ENCODE data around the gene CDK5. TPM values are rescaled to one million over a fixed set of nuclear protein-coding genes. Genes with fewer than 3 reads are reported as not detected.
"Not testable (repeated sequence)": the region's sequence is repeated elsewhere in the genome, so short reads cannot be mapped to it uniquely, and the experiment has no call there.

Gene CDK5
- polyA plus RNA-seq, 1 donor from 2014 or later, result 88.3 TPM

GRCh38 chr7:151011616-151012015 is 46.1 kb downstream of the CDK5 start:
- H3K27ac ChIP-seq (ENCODE audit: low read length); H3K4me2 ChIP-seq (ENCODE audit: low read length); H3K36me3 ChIP-seq (ENCODE audit: insufficient read depth, low read length); H4K20me1 ChIP-seq (ENCODE audit: insufficient read depth); H3K4me3 ChIP-seq (ENCODE audit: low read length); H2AFZ ChIP-seq (ENCODE audit: low read depth, low read length); H3F3A ChIP-seq (ENCODE audit: insufficient read depth, low read length, poor library complexity, severe bottlenecking); H3K79me2 ChIP-seq (replicated peaks; ENCODE audit: insufficient read depth, low read length); H3K27me3 ChIP-seq (ENCODE audit: insufficient read depth, low read depth, low read length); H3K9me2 ChIP-seq (ENCODE audit: insufficient read depth, low read length); H3K9me3 ChIP-seq (ENCODE audit: low read length); H3K9ac ChIP-seq (ENCODE audit: low read length): not testable (repeated sequence)

- no peak for TF ChIP-seq EP300 (conservative IDR thresholded peaks at IDR 0.05; ENCODE audit: poor library complexity, severe bottlenecking)
- no peak for TF ChIP-seq TAF1 (IDR thresholded peaks at IDR 0.05; ENCODE audit: low read depth)
- no peak for TF ChIP-seq SMC3 (conservative IDR thresholded peaks at IDR 0.05; ENCODE audit: poor library complexity)
- no peak for TF ChIP-seq REST (IDR thresholded peaks at IDR 0.05; ENCODE audit: borderline replicate concordance)
- no peak for TF ChIP-seq POLR2AphosphoS5 (IDR thresholded peaks at IDR 0.05)
- no peaks in the 10 kb centered on the region for H4K20me1 ChIP-seq (ENCODE audit: insufficient read depth)
- H3K4me3 ChIP-seq (ENCODE audit: low read length), result no peak overlapping the region
- no peak overlapping the region for H3K4me2 ChIP-seq (ENCODE audit: low read length)
- H2AFZ ChIP-seq (ENCODE audit: low read depth, low read length), result no peak overlapping the region
- no peaks in the 10 kb centered on the region for H3K79me2 ChIP-seq (replicated peaks; ENCODE audit: insufficient read depth, low read length)
- no peaks in the 10 kb centered on the region for H3K9me2 ChIP-seq (ENCODE audit: insufficient read depth, low read length)
- no peak overlapping the region for H3K9ac ChIP-seq (ENCODE audit: low read length)
- H3F3A ChIP-seq (ENCODE audit: insufficient read depth, low read length, poor library complexity, severe bottlenecking), result no peaks in the 10 kb centered on the region
- no peaks in the 10 kb centered on the region for H3K9me3 ChIP-seq (ENCODE audit: low read length)
- H3K36me3 ChIP-seq (ENCODE audit: insufficient read depth, low read length), result no peaks in the 10 kb centered on the region
- no peak overlapping the region for H3K27ac ChIP-seq (ENCODE audit: low read length)
- H3K27me3 ChIP-seq (ENCODE audit: insufficient read depth, low read depth, low read length), result no peaks in the 10 kb centered on the region
Measured at GRCh38 chr7:151011097-151011409, 46.6 kb downstream of the CDK5 start.

GRCh38 chr7:151010307-151011096 is 47.2 kb downstream of the CDK5 start:
- Histone ChIP-seq H2AFZ (ENCODE audit: low read depth, low read length) (no peak overlapping the region), H3K79me2 (replicated peaks; ENCODE audit: insufficient read depth, low read length) (no peaks in the 10 kb centered on the region), H3K9me2 (ENCODE audit: insufficient read depth, low read length) (no peaks in the 10 kb centered on the region), H3K9me3 (ENCODE audit: low read length) (no peaks in the 10 kb centered on the region), H3F3A (ENCODE audit: insufficient read depth, low read length, poor library complexity, severe bottlenecking) (no peaks in the 10 kb centered on the region), H3K27me3 (ENCODE audit: insufficient read depth, low read depth, low read length) (no peaks in the 10 kb centered on the region), H3K4me2 (ENCODE audit: low read length) (no peak overlapping the region), H3K27ac (ENCODE audit: low read length) (no peak overlapping the region), H4K20me1 (ENCODE audit: insufficient read depth) (no peaks in the 10 kb centered on the region), H3K4me3 (ENCODE audit: low read length) (no peak overlapping the region), H3K36me3 (ENCODE audit: insufficient read depth, low read length) (no peaks in the 10 kb centered on the region), H3K9ac (ENCODE audit: low read length) (no peak overlapping the region)
- no peak for TF ChIP-seq MXI1 (conservative IDR thresholded peaks at IDR 0.05; ENCODE audit: poor library complexity, severe bottlenecking)
- no peak for TF ChIP-seq REST (IDR thresholded peaks at IDR 0.05; ENCODE audit: borderline replicate concordance)
- no peak for TF ChIP-seq TAF1 (IDR thresholded peaks at IDR 0.05; ENCODE audit: low read depth)
- TF ChIP-seq CTCF (IDR thresholded peaks at IDR 0.05; ENCODE audit: poor library complexity, severe bottlenecking), result no peak
